GM18505 (cell line): ENCODE measurements around the gene CSTF2T.

Experiments used
- ATAC-seq: cut with Tn5 transposase; IDR thresholded peaks from one replicate; pipeline ENCODE4 v1.9.1; 2021; ENCODE audit not compliant: unreplicated experiment
- POLR2A ChIP-seq: IDR thresholded peaks from 4 replicates; pipeline ENCODE4 v1.6.1; 2011; ENCODE audit warnings: borderline replicate concordance; ENCODE audit not compliant: insufficient read depth, insufficient read length; ENCODE audit errors: extremely low read depth

The CSTF2T gene

GRCh38 chr10:51683031-51683691 is 16.2 kb downstream of the CSTF2T start:
- no peak for TF ChIP-seq POLR2A
- no peak for ATAC-seq

GRCh38 chr10:51679841-51680240 is 19.6 kb downstream of the CSTF2T start:
- no peak for ATAC-seq
- no peak for TF ChIP-seq POLR2A

- ATAC-seq, result no peak
- no peak for TF ChIP-seq POLR2A
Observed at GRCh38 chr10:51675088-51675487, 24.3 kb downstream of the CSTF2T start.

GRCh38 chr10:51672039-51672535 is 27.3 kb downstream of the CSTF2T start:
- ATAC-seq, result no peak
- TF ChIP-seq POLR2A, result no peak

GRCh38 chr10:51669041-51669440 is 30.4 kb downstream of the CSTF2T start:
- no peak for ATAC-seq
- no peak for TF ChIP-seq POLR2A

GRCh38 chr10:51668336-51668689 is 31.1 kb downstream of the CSTF2T start:
- no peak for TF ChIP-seq POLR2A
- no peak for ATAC-seq

- no peak for TF ChIP-seq POLR2A
- ATAC-seq, result no peak
Observed at GRCh38 chr10:51667678-51668335, 31.6 kb downstream of the CSTF2T start.

- no peak for ATAC-seq
- TF ChIP-seq POLR2A, result no peak
Observed at GRCh38 chr10:51666456-51666855, 32.9 kb downstream of the CSTF2T start.

GRCh38 chr10:51663086-51663485 is 36.3 kb downstream of the CSTF2T start:
- no peak for TF ChIP-seq POLR2A
- no peak for ATAC-seq

- TF ChIP-seq POLR2A, result no peak
Observed at GRCh38 chr10:51659344-51659743, 40.1 kb downstream of the CSTF2T start.

GRCh38 chr10:51658000-51658399 is 41.4 kb downstream of the CSTF2T start:
- ATAC-seq, result no peak
- no peak for TF ChIP-seq POLR2A

More at GRCh38 chr10:51659344-51659743, 40.1 kb downstream of the CSTF2T start:
- ATAC-seq, result no peak

GRCh38 chr10:51656503-51656902 is 42.9 kb downstream of the CSTF2T start:
- no peak for TF ChIP-seq POLR2A
- no peak for ATAC-seq

- ATAC-seq, result no peak
- no peak for TF ChIP-seq POLR2A
Observed at GRCh38 chr10:51654918-51655317, 44.5 kb downstream of the CSTF2T start.

- ATAC-seq, result no peak
- no peak for TF ChIP-seq POLR2A
Observed at GRCh38 chr10:51653025-51653424, 46.4 kb downstream of the CSTF2T start.
